ENCODE measurements around the gene SPAG4. TPM values are rescaled to one million over a fixed set of nuclear protein-coding genes. Genes with fewer than 3 reads are reported as not detected.

The SPAG4 gene
- total RNA-seq, 1 donor from 2014 or later: 5.0 TPM

DNA sequence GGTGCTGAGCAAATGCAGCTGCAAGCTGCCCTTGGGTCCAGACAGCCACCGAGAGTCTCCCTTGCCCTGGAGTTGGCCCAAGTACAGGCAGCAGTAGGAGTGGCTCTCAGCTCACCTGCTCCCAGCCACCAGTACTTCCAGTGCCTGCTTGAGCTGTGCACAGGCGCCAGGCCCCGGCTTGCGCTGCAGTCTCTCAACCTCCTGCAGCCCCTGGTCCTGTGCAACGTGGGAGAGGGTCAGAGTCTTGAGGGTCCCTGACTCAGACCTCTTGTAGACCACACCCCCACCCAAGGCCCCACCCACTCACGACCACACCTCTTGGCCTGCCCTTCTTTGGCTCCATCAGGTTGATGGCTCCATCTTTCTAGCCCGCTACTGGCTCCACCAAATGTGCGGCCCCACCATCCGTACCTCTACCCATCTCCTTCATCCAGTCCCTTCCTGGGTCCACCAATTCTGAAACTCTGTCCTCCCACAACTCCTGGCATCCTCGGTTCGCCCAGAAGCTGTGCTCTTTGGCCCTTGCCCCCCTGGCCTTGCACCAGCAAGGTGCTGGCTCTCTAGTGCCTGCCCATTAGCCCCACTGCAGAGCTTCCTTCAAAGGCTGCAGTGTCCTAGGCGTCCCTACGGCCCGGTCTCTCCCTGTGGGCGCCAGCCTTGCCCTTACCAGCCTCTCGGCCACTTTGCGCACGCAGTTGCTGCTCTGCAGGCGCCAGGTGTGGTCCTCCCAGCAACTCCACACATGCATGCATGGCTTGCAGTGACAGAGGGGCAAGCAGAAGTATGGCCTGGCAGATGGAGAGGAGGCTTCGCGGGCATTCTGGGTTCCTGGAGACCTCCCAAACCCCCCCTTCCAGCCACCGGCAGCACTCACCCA, 16.5 kb upstream of the SPAG4 start:
- Mint-ChIP-seq H3K9me3 (ENCODE audit: unreplicated experiment) (peaks cover 11% of the 10 kb centered on the region), H3K4me1 (ENCODE audit: low read depth, unreplicated experiment) (peaks cover 4% of the 10 kb centered on the region), H3K27me3 (ENCODE audit: unreplicated experiment) (peaks cover 14% of the 10 kb centered on the region), H3K27ac (ENCODE audit: unreplicated experiment) (no peak overlapping the region), H3K36me3 (ENCODE audit: unreplicated experiment) (no peaks in the 10 kb centered on the region), H3K4me3 (ENCODE audit: unreplicated experiment) (peak overlapping the region; percentile 2)
- DNase-seq: no peak
- TF ChIP-seq, protein P1, sequence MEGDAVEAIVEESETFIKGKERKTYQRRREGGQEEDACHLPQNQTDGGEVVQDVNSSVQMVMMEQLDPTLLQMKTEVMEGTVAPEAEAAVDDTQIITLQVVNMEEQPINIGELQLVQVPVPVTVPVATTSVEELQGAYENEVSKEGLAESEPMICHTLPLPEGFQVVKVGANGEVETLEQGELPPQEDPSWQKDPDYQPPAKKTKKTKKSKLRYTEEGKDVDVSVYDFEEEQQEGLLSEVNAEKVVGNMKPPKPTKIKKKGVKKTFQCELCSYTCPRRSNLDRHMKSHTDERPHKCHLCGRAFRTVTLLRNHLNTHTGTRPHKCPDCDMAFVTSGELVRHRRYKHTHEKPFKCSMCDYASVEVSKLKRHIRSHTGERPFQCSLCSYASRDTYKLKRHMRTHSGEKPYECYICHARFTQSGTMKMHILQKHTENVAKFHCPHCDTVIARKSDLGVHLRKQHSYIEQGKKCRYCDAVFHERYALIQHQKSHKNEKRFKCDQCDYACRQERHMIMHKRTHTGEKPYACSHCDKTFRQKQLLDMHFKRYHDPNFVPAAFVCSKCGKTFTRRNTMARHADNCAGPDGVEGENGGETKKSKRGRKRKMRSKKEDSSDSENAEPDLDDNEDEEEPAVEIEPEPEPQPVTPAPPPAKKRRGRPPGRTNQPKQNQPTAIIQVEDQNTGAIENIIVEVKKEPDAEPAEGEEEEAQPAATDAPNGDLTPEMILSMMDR (IDR thresholded peaks at IDR 0.05; ENCODE audit: partially characterized antibody, unreplicated experiment): no peak

GRCh38 chr20:35599776-35600120, 15.9 kb upstream of the SPAG4 start:
- Mint-ChIP-seq H3K27me3 (ENCODE audit: unreplicated experiment) (peaks cover 14% of the 10 kb centered on the region), H3K36me3 (ENCODE audit: unreplicated experiment) (no peaks in the 10 kb centered on the region), H3K4me1 (ENCODE audit: low read depth, unreplicated experiment) (peaks cover 4% of the 10 kb centered on the region), H3K9me3 (ENCODE audit: unreplicated experiment) (peaks cover 11% of the 10 kb centered on the region), H3K4me3 (ENCODE audit: unreplicated experiment) (no peak overlapping the region), H3K27ac (ENCODE audit: unreplicated experiment) (no peak overlapping the region)
- TF ChIP-seq, protein P1 (IDR thresholded peaks at IDR 0.05; ENCODE audit: partially characterized antibody, unreplicated experiment): no peak
- no peak for DNase-seq

GRCh38 chr20:35600176-35600992, 15.2 kb upstream of the SPAG4 start:
- no peak for DNase-seq

GRCh38 chr20:35600993-35601973, 14.3 kb upstream of the SPAG4 start:
- H3K27me3 Mint-ChIP-seq (ENCODE audit: unreplicated experiment): peaks cover 14% of the 10 kb centered on the region
- no peak overlapping the region for H3K27ac Mint-ChIP-seq (ENCODE audit: unreplicated experiment)
- TF ChIP-seq, protein P1 (IDR thresholded peaks at IDR 0.05; ENCODE audit: partially characterized antibody, unreplicated experiment): no peak
- no peaks in the 10 kb centered on the region for H3K36me3 Mint-ChIP-seq (ENCODE audit: unreplicated experiment)
- peak overlapping the region; percentile 82 for H3K4me3 Mint-ChIP-seq (ENCODE audit: unreplicated experiment)
- peak; percentile 81 for DNase-seq
- peaks cover 4% of the 10 kb centered on the region for H3K4me1 Mint-ChIP-seq (ENCODE audit: low read depth, unreplicated experiment)
- peaks cover 9% of the 10 kb centered on the region for H3K9me3 Mint-ChIP-seq (ENCODE audit: unreplicated experiment)

More at GRCh38 chr20:35600176-35600992, 15.2 kb upstream of the SPAG4 start:
- TF ChIP-seq, protein P1 (IDR thresholded peaks at IDR 0.05; ENCODE audit: partially characterized antibody, unreplicated experiment): no peak
- H3K4me1 Mint-ChIP-seq (ENCODE audit: low read depth, unreplicated experiment): peaks cover 4% of the 10 kb centered on the region
- H3K27me3 Mint-ChIP-seq (ENCODE audit: unreplicated experiment): peaks cover 14% of the 10 kb centered on the region
- no peak overlapping the region for H3K27ac Mint-ChIP-seq (ENCODE audit: unreplicated experiment)
- H3K4me3 Mint-ChIP-seq (ENCODE audit: unreplicated experiment): no peak overlapping the region
- H3K36me3 Mint-ChIP-seq (ENCODE audit: unreplicated experiment): no peaks in the 10 kb centered on the region
- H3K9me3 Mint-ChIP-seq (ENCODE audit: unreplicated experiment): peaks cover 11% of the 10 kb centered on the region

Data from glutamatergic neuron (in vitro differentiated cells).